HG03520 (cell line): ENCODE results near the gene FZD8.

Source experiments
- ATAC-seq: cut with Tn5 transposase; IDR thresholded peaks from one replicate; pipeline ENCODE4 v1.9.1; 2021; ENCODE audit warnings: mild to moderate bottlenecking, moderate library complexity; ENCODE audit not compliant: unreplicated experiment

The FZD8 gene

DNA sequence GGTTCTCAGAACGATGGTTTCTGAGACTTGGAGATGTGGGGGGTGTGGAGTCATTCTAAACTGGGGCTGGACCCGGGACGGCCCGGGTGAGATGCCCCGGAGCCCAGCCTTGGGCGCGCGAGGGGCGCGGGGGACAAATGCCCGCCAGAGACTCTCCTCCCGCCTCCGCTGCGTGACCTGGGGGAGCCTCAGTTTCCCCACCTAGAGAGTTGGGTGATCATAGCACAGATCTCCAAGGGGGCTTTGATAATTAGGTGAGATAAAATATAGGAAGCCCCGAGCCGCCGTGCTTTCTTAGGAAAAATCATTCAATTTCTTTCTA lies 658 bp upstream of the FZD8 start:
- ATAC-seq, result no peak

DNA sequence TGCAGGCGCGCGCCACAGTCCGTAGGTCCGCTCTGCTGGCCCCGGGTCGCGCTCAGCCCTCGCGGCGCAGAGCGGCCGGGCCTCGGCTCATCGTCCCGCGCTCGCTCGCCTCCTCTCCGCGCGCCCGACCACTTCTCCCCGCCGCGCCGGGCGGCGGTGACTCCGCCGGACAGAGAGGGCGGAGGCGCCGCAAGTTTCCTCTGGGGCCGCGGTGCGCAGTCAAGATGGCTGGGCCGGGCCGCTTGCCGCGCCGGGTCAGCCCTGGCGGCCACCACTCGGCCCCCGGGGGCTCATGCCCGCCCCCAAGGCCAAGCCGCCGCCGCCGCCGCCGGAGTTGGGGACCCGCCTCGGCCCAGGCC lies 441 bp downstream of the FZD8 start:
- ATAC-seq, result peak; percentile 17

DNA sequence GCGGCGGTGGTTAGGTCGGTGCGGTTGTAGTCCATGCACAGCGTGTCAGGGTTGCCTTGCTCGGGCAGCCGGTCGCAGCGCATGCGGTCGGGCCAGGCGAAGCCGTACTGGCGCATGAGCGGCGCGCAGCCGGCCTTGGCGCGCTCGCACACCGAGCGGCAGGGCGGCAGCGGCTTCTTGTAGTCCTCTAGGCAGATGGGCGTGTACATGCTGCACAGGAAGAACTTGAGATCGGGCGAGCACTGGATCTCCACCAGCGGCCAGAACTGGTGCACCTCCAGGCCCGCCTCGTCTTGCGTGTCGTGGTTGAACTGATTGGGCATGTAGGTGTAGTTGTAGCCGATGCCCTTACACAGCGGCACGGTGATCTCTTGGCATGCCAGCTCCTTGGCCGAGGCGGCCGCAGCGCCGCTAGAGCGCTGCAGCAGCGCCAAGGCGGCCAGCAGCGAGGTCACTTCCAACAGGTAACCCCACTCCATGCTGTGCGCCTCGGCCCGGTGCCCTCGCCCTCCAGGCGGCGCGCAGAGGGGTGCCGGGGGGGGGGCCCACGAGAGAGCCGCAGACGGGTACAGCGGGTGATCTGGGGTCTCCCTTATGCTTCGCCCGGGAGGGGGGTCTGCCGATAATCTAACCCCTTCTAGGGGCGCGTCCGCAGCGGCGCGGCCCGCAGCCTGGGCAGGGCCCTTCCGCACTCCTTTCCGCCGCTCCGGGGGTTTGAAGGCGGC lies 983 bp downstream of the FZD8 start:
- peak; percentile 38 for ATAC-seq

DNA sequence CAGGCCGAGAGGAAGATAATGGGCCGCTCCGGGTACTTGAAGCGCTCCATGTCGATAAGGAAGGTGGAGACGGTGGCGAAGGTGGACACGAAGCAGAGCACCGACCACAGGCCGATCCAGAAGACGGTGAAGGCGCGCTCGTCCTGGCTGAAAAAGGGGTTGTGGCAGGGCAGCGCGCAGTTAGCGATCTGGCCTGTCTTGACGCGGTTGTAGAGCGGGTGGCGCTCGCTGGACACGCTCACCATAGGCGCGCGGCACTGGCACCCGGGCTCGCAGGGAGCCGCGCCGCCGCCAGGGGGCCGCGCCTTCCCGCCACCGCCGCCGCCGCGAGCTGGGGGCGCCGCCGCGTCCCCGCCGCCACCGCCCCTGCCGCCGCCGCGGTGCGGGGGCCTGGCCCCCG lies 1.6 kb downstream of the FZD8 start:
- peak; percentile 31 for ATAC-seq

DNA sequence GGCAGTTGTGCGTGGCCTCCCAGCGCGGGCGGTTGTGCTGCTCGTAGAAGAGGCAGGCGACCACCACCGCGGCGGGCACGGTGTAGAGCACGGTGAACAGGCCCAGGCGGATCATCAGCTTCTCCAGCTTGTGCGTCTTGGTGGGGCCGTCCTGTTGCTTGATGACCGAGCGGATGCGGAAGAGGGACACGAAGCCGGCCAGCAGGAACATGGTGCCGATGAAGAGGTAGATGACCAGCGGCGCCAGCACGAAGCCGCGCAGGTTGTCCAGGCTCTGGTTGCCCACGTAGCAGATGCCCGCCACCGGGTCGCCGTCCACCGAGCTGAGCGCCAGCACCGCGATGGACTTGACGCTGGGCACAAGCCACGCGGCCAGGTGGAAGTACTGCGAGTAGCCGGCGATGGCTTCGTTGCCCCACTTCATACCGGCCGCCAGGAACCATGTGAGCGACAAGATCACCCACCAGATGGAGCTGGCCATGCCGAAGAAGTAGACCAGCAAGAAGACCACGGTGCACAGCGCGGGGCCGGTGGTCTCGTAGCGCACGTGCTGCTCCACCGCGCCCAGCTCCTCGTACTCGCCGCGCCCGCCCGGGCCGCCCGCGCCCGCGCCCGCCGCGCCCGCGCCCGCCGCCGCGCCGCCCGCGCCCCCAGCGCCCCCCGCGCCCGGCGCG lies 2.2 kb downstream of the FZD8 start:
- no peak for ATAC-seq

DNA sequence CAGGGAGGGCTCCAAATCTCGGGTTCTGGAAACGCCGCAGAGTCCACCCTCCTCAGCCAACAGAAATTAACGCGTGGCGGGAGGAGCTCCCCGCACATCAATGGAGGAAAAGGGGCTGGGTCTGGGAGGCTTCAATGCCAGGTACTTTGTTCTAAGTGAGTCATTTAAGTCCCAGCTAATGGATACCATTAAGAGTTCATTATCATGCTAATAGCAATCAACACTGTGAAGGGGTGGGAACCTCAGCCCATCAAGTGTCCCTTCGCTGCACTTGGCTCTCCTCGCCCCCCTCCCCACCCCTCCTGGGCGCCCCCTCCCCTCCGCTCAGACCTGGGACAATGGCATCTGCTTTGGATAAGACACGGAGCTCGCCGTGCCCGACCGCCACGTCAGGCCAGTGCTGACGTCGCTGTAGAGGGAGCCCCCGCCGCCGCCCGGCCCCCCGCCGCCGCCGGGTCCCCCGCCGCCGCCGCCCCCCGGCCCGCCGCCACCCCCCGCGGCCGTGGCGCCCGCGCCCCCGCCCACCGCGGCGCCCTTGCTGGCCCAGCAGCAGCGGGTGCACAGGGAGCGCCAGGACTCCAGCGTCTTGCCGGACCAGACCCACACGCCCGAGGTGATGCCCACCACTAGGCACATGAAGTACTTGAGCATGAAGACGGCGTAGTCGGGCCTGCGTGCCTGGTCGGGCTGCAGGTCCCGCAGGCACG lies 2.9 kb downstream of the FZD8 start:
- ATAC-seq, result no peak

DNA sequence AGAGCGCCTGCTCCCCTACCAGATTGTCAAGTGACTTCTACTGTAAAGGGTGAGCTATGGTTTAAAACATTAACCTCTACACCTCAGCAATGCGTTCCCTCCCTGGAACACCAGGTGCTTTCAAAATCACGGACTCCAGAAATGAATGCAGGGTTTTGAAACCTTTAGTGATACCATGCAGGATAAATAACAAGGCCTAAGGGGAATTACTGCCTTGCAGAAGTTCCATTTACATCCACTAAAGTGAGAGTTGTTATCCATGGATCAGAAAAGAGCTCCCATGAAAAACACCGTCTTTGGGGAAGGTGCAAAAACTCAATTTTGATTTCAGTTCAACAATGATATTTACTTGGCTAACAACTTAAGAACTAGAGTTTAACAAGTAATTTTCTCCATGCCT lies 4.0 kb downstream of the FZD8 start:
- no peak for ATAC-seq

DNA sequence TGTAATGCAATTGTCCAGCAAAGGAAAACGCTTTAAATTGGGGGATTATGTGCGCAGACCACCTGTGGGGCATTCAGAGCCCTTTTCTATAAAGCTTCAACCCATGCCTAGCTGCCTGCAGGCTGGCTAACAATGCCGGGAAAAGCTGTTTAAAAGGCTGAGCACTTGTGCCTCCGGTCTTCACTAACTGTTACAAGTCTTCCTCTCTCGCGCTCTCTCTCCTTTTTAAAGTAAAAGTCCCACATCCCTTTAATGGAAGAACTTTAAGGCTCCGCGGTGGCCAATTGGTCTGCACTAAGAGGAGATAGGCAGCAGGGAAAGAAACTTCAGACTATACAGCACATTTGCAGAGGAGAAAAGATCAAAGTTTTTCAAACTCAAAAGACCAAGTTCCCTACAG lies 4.6 kb downstream of the FZD8 start:
- ATAC-seq, result no peak

DNA sequence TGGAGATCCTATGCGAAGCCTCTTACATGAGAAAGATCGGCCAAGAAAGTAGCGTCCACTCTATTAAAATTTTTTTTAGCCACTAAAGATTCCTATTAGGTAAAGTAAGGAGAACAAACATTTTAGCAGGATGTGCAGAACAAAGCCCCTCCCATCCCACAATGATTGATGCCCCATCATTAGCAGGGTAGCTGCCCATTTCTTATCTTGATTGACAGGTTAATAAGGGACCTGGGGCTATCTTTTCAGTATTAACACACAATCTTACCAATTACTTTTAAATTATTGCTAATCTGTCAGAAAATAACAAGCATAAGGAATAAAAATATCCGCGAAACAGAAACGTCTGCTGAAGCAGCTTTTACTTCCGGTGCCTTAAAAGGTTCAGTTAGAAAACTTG lies 5.1 kb downstream of the FZD8 start:
- no peak for ATAC-seq

DNA sequence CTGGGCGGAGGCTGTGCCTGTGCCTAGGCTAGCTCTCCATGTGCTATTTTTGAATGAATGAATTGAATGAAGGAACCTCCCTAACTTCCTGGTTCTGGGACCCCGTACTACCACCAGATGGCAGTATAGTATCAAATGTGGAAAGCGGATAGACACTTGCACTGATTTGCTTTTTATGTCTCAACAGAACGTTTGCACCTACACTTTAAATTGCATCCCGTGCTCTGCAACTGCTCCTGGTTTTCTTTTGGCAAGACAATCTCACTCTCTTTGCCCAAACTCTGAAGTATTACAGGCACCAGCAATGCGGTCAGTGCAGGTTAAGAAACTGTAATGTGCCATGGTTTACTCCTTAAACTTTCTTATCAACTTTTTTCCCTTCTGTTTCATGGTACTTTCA lies 6.5 kb downstream of the FZD8 start:
- peak; percentile 57 for ATAC-seq

DNA sequence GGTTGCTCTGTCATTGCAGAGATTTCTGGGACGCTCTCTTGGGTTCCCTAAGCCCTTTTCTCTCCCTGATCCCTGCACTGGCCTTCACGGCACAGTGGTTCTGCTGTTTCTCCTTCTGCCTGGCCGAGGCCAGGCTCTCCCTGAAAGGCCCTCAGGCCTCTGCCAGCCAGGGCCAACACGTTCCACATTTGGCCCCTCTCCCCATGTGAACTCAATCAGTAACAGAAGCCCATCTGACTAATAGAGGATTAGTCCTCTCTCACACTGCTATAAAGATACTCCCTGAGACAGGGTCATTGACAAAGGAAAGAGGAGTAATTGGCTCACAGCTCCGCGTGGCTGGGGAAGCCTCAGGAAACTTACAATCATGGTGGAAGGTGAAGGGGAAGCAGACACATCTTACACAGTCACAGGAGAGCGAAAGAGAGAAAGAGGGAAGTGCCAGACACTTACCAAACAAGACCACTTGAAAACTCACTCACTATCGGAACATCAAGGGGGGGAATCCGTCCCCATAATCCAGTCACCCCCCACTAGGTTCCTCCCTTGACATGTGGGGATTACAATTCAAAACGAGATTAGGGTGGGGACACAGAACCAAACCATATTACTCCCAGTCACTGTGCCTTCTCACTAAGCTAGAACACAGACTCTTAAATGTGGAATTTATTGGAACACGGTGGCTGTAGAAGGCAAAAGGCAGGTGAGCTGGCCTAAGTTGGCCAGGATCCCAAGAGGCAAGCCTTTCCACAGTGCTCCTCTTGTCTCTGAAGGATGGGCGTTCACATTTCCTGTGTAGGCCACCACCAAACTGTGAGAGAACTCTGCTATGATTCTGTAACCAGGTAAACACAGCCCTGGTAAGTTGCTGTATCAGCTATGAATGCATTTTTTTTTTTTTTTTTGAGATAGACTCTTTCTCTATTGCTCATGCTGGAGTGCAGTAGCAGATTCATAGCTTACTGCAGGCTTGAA lies 8.8 kb downstream of the FZD8 start:
- ATAC-seq, result no peak

DNA sequence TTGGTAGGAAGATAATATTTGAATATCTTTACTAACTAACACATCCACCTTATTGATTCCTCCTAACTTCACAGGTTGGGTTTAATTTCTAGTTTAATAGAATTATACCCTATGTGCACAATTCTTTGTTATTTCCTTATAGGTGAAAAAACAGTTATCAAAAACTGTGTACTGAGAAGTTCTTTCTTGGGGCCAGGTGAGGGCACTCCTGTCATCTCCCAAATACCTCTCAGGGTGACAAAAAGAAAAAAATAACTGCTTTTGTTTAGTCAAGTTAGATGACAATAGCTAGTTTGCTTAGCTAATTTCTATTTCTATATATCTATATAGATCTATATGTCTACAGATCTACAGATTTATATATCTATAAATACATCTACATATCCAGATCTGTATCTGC lies 10.1 kb downstream of the FZD8 start:
- no peak for ATAC-seq

DNA sequence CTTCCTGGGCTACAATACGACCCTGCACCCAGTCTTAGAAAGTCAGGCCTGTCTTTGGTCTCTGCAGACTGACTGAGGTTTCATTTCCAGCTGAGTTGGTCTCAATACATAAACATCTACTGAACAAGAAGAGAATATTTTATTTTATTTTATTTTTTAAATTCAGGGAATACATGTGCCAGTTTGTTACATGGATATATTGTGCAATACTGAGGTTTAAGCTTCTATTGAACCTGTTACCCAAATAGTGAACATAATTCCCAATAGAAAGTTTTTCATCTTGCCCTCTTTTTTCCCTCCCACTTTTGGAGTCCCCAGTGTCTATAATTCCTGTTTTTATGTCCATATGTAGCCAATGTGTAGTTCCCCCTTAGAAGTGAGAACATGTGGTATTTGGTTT lies 10.7 kb downstream of the FZD8 start:
- ATAC-seq, result no peak

DNA sequence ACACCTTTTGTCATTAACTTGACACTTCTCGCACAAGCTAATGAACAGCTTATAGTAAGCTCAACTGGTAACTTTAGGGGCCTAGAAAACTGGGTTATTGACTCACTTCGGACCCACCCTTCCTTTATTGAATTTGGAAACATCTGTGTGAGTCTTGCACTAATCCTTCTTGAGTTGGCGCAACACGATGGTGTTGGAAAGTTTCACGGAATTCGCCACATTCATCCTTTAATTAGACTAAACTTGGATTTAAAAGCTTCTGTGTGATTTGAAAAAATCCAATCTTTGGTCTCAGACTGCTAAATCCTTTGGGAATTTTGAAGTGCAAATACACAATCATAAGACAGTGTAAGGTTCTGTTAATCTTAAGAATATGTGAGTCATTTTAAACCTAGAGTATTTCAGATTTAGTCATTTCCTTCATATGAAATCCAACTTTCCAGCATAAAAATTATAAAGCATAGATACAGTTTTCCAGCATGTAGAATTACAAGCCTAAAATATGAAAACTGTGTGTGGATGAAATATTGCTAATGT lies 15.1 kb downstream of the FZD8 start:
- no peak for ATAC-seq

DNA sequence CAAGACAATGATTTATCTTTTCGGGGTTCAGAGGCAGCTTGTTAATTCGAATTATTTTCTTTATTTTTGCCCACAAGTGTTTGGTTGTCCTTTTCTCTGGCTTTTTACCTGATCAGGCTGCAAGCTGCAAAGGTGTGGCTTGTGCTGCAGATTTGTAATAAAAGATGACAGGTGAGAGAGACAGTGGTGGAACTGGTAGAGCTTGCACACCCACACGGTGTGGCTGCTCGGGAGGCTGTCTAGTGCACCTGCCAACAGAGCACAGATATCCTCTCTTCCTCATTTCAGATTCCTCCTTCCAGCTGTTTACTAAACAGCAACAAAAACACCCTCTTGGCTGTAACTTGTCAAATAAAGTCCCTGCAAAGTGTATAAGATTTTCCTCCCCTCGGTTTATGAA lies 27.8 kb downstream of the FZD8 start:
- no peak for ATAC-seq

DNA sequence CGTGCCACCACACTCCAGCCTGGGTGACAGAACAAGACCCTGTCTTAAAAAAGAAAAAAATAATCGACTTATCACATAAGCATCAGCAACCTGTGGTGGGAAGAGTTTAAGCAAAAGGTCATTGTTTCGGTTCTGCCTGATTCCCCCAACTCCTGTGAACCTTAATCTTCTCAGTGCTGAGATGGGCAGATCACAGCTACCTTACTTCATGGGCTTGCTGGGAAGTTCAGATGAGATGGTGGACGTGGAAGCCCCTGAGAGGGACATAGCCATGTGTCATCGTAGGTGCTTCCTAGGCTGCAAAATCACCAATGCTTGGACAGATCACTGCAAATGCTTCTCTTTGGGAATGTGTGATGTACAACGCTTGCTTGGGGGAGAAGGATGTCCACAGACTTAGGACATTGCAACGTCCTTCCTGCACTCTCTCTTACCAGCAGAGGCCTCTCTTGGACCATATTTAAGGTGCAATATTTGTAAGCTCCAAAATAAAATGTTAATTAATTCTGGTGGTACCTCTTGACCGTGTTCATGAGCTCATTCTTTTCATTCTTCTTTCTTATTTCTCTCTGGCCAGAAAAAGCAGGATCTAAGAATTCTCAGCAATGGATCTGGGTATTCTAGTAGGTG lies 28.4 kb downstream of the FZD8 start:
- no peak for ATAC-seq

DNA sequence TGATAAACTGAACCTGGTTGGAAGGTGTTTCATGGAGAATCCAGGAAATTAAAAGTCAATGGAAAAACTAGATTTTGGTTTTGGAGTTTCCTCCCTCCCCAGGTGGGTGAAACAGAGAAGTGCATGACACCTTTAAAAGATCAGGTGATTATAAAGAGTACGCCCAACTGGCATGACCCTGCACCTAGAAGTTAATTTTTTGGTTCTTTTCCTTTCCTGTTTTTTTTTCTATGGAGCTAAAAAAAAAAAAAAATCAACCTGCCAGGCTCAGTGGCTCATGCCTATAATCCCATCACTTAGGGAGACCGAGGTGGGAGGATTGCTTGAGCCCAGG lies 29.0 kb downstream of the FZD8 start:
- ATAC-seq, result no peak

DNA sequence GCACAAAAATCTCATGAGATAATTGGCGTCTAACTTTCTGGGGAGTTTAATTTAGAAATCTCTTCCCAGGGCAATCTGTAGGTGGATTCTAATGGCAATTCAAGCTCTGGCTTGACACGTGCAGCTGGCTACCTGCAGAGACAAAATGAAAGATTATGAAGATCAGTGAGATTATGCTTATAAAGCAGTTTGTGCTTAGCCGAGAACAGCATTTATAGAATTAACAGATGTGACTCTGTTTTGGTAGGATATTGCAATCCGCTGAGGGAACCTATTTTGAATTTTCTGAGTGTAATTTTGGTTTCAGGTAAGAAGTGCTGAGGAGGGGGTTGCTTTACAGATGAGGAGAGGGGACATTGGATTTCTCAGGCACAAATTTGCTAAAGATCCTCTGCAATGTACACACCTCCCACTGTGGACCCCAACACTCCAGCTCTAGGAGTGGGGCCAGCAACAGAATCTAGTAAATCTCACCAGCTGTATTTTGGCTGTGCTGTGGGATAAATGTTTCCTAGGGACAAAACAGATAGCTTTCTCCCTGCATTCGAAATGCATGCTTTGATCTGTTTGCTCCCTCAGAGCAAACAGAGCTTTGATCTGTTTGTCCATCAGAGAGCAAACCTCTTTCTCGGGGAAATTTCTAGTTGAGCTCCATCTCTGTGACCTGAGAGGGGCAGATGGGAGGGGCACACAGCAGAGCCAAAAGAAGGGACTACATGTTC lies 29.6 kb downstream of the FZD8 start:
- no peak for ATAC-seq

DNA sequence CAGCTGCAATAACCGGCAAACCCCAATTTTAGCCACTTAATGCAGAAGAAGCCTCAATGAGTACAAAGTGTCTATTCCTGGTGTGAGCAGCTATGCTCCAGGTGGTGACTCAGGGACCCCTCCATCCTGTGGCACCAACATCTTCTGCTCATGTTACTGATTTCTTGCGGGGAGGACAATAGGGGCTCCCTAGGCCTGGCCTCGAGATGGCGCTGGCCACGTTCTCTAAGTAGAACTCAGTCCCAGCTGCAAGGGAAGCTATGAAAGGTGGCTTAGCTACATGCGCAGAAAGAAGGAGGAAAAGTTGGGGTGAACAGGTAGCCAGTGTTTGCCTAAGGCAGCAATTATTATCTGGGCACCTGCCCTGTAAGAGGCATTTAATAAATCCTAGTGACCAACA lies 30.3 kb downstream of the FZD8 start:
- no peak for ATAC-seq

DNA sequence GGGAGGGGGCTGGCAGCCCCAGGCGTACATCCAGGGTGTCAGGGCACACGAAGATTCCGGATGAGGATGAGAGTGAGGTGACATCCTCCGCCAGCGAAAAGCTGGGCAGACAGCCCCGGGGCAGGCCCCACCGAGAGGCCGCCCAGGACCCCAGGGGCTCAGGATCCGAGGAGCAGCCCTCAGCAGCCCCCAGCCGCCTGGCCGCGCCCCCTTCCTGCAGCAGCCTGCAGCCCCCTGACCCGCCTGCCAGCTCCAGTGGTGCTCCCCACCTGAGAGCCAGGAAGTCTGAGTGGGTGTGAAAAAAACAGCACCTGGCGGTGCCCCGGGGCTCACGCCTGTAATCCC lies 33.8 kb downstream of the FZD8 start:
- ATAC-seq, result no peak
